Neural cell (in vitro differentiated cells): ENCODE results near the gene CPO.

Source experiments
- CTCF ChIP-seq: fragments of 450-650 bp; IDR thresholded peaks from 2 replicates; pipeline ENCODE4 v1.5.1; 2014; ENCODE audit warnings: antibody characterized with exemption, mild to moderate bottlenecking, moderate library complexity; ENCODE audit not compliant: poor library complexity, severe bottlenecking
- EP300 ChIP-seq: fragments of 450-650 bp; conservative IDR thresholded peaks from 2 replicates; pipeline ENCODE4 v1.6.1; 2014; ENCODE audit warnings: antibody characterized with exemption, mild to moderate bottlenecking, moderate library complexity; ENCODE audit not compliant: poor library complexity, severe bottlenecking
- EZH2 ChIP-seq: fragments of 200-600, 300-800 bp; shearing (Covaris generic), sonication (generic); IDR thresholded peaks from 2 replicates; pipeline ENCODE4 v1.6.1; 2014; ENCODE audit warnings: antibody characterized with exemption, low read length, borderline replicate concordance, mild to moderate bottlenecking; ENCODE audit not compliant: insufficient read depth, poor library complexity, severe bottlenecking
- MXI1 ChIP-seq: fragments of 450-650 bp; conservative IDR thresholded peaks from 2 replicates; pipeline ENCODE4 v1.6.1; 2014; ENCODE audit warnings: antibody characterized with exemption, mild to moderate bottlenecking; ENCODE audit not compliant: poor library complexity, severe bottlenecking
- POLR2AphosphoS5 ChIP-seq: IDR thresholded peaks from 2 replicates; pipeline ENCODE4 v1.6.1; 2012
- RAD21 ChIP-seq: fragments of 450-650 bp; conservative IDR thresholded peaks from 2 replicates; pipeline ENCODE4 v1.6.1; 2014; ENCODE audit warnings: antibody characterized with exemption, mild to moderate bottlenecking, moderate library complexity

GRCh38 chr2:206979365-206979764 lies 40.0 kb downstream of the CPO start:
- no peak for TF ChIP-seq CTCF
- TF ChIP-seq EZH2 = no peak
- TF ChIP-seq EP300 = no peak
- no peak for TF ChIP-seq RAD21
- no peak for TF ChIP-seq POLR2AphosphoS5
- TF ChIP-seq MXI1 = no peak
